Caki2 (cell line): ENCODE measurements around the gene ATP8B2. TPM values are rescaled to one million over a fixed set of nuclear protein-coding genes. Genes with fewer than 3 reads are reported as not detected.
"Not testable (repeated sequence)": the region's sequence is repeated elsewhere in the genome, so short reads cannot be mapped to it uniquely, and the experiment has no call there.

Source experiments
- DNase-seq: peaks from one replicate; pipeline ENCODE4 v3.0.0-alpha.2; 2015; ENCODE audit warnings: low read depth
- in situ Hi-C: cut with HindIII; loops from 2 replicates; pipeline ENCODE4 v1.10.0; 2016; ENCODE audit warnings: low sequenced_read_pairs, low pct_unique_long_range_greater_than_20kb, mixed read lengths
- total RNA-seq: library from RNA; depleted of rRNA; stranded (reverse); fragments of >200 nt; shearing (Covaris generic); gene quantifications from 2 replicates; pipeline ENCODE4 v1.2.3, GENCODE V29; 2014; ENCODE audit warnings: low replicate concordance; rRNA removed

Gene ATP8B2
- total RNA-seq, 1 experiment from 2014 or later = 41.2 TPM

GRCh38 chr1:154360288-154360687, 35.0 kb downstream of the ATP8B2 start:
- no peak for DNase-seq
- in situ Hi-C loops = no loop called here

- DNase-seq, in situ Hi-C loops: not testable (repeated sequence)
These were observed 35.6 kb downstream of the ATP8B2 start for GRCh38 chr1:154360881-154361280.

GRCh38 chr1:154361357-154361756, 36.0 kb downstream of the ATP8B2 start:
- in situ Hi-C loops = no loop called here
- no peak for DNase-seq

- in situ Hi-C loops = no loop called here
- peak; percentile 10 for DNase-seq
These were observed 46.1 kb downstream of the ATP8B2 start for GRCh38 chr1:154371436-154371835.

GRCh38 chr1:154373777-154374357, 48.5 kb downstream of the ATP8B2 start:
- in situ Hi-C loops, DNase-seq: not testable (repeated sequence)

- in situ Hi-C loops = no loop called here
- DNase-seq = no peak
These were observed 54.0 kb downstream of the ATP8B2 start for GRCh38 chr1:154379301-154379700.

GRCh38 chr1:154384650-154385489, 59.5 kb downstream of the ATP8B2 start:
- no peak for DNase-seq
- in situ Hi-C loops = no loop called here

- no peak for DNase-seq
These were observed 61.5 kb downstream of the ATP8B2 start for GRCh38 chr1:154386643-154387352.

GRCh38 chr1:154391086-154391770, 65.9 kb downstream of the ATP8B2 start:
- no peak for DNase-seq
- in situ Hi-C loops = no loop called here

More at GRCh38 chr1:154386643-154387352, 61.5 kb downstream of the ATP8B2 start:
- in situ Hi-C loops = no loop called here

GRCh38 chr1:154398141-154398540, 72.8 kb downstream of the ATP8B2 start:
- no peak for DNase-seq
- in situ Hi-C loops = no loop called here

- no peak for DNase-seq
- in situ Hi-C loops = no loop called here
These were observed 73.4 kb downstream of the ATP8B2 start for GRCh38 chr1:154398678-154399077.

- DNase-seq = no peak
- in situ Hi-C loops = no loop called here
These were observed 75.1 kb downstream of the ATP8B2 start for GRCh38 chr1:154400381-154400801.

Other genes starting within 250 kb of the ATP8B2 start
- gene NUP210L, start 170.5 kb upstream of the ATP8B2 start, total RNA-seq = 0.07 TPM in 1 of 2 replicates, not detected in the other
- gene TPM3, start 133.4 kb upstream of the ATP8B2 start, total RNA-seq = 631 and 793 TPM in 2 replicates
- gene CFAP141, start 119.2 kb upstream of the ATP8B2 start, total RNA-seq = not detected in 2 replicates
- 68.5 and 85.7 TPM in 2 replicates for gene UBAP2L, start 104.6 kb upstream of the ATP8B2 start, total RNA-seq
- gene HAX1, start 52.9 kb upstream of the ATP8B2 start, total RNA-seq = 139 and 144 TPM in 2 replicates
- not detected in 2 replicates for gene AQP10, start 4.4 kb upstream of the ATP8B2 start, total RNA-seq
- 6.5 and 17.5 TPM in 2 replicates for gene IL6R, start 79.8 kb downstream of the ATP8B2 start, total RNA-seq
- gene TDRD10, start 176.7 kb downstream of the ATP8B2 start, total RNA-seq = not detected in 2 replicates
- not detected in 2 replicates for gene SHE, start 176.9 kb downstream of the ATP8B2 start, total RNA-seq
- gene UBE2Q1, start 233.1 kb downstream of the ATP8B2 start, total RNA-seq = 36.7 and 53.7 TPM in 2 replicates
- 0.03 TPM in 1 of 2 replicates, not detected in the other for gene CHRNB2, start 242.3 kb downstream of the ATP8B2 start, total RNA-seq